ENCODE results near the gene NAT14. TPM values are rescaled to one million over a fixed set of nuclear protein-coding genes. Genes with fewer than 3 reads are reported as not detected.

NAT14 gene
- total RNA-seq, 2 experiments from 2014 or later, result 14.6 to 23.2 TPM

Other genes with a start within 250 kb of the NAT14 start
- 100 to 1,000 TPM; 263 to 291 TPM for gene PPP6R1, start 226.2 kb upstream of the NAT14 start, total RNA-seq
- gene HSPBP1, start 205.1 kb upstream of the NAT14 start, total RNA-seq, result 10 to 100 TPM; 35.0 to 38.2 TPM
- gene BRSK1, start 201.2 kb upstream of the NAT14 start, total RNA-seq, result 1 to 10 TPM; 6.9 to 9.1 TPM
- 1 to 10 TPM; 1.2 to 2.4 TPM for gene TMEM150B, start 159.8 kb upstream of the NAT14 start, total RNA-seq
- 10 to 100 TPM; 26.4 to 35.3 TPM for gene KMT5C, start 145.3 kb upstream of the NAT14 start, total RNA-seq
- gene COX6B2, start 130.5 kb upstream of the NAT14 start, total RNA-seq, result 1 to 10 TPM in 1 of 2 experiments, under 1 TPM in 1; 0.19 to 2.0 TPM
- not detected for gene GARIN5B, start 121.9 kb upstream of the NAT14 start, total RNA-seq
- gene IL11, start 114.7 kb upstream of the NAT14 start, total RNA-seq, result under 1 TPM; 0.50 to 0.68 TPM
- not detected for gene TMEM190, start 108.4 kb upstream of the NAT14 start, total RNA-seq
- gene TMEM238, start 100.9 kb upstream of the NAT14 start, total RNA-seq, result 10 to 100 TPM; 14.1 to 23.0 TPM
- 1,000 to 10,000 TPM; 2,244 to 2,759 TPM for gene RPL28, start 99.3 kb upstream of the NAT14 start, total RNA-seq
- 100 to 1,000 TPM; 311 to 421 TPM for gene UBE2S, start 77.4 kb upstream of the NAT14 start, total RNA-seq
- gene SHISA7, start 41.9 kb upstream of the NAT14 start, total RNA-seq, result not detected
- 10 to 100 TPM; 28.2 to 35.7 TPM for gene ISOC2, start 23.5 kb upstream of the NAT14 start, total RNA-seq
- gene C19orf85, start 20.4 kb upstream of the NAT14 start, total RNA-seq, result not detected
- gene ZNF628, start 8.6 kb upstream of the NAT14 start, total RNA-seq, result 1 to 10 TPM; 8.8 to 8.9 TPM
- gene SSC5D, start 3.2 kb downstream of the NAT14 start, total RNA-seq, result under 1 TPM; 0.68 to 0.79 TPM
- gene SBK2, start 51.9 kb downstream of the NAT14 start, total RNA-seq, result not detected
- not detected for gene SBK3, start 60.4 kb downstream of the NAT14 start, total RNA-seq
- 1 to 10 TPM; 5.6 to 7.5 TPM for gene ZNF579, start 95.7 kb downstream of the NAT14 start, total RNA-seq
- 10 to 100 TPM; 13.0 to 15.7 TPM for gene FIZ1, start 114.3 kb downstream of the NAT14 start, total RNA-seq
- 10 to 100 TPM; 26.5 to 30.2 TPM for gene ZNF524, start 115.1 kb downstream of the NAT14 start, total RNA-seq
- gene ZNF865, start 120.5 kb downstream of the NAT14 start, total RNA-seq, result 10 to 100 TPM; 14.4 to 16.7 TPM
- gene ZNF784, start 139.4 kb downstream of the NAT14 start, total RNA-seq, result 1 to 10 TPM; 5.1 to 7.3 TPM
- gene ZNF580, start 155.8 kb downstream of the NAT14 start, total RNA-seq, result 10 to 100 TPM; 33.1 to 33.7 TPM
- 10 to 100 TPM; 23.7 to 25.4 TPM for gene ZNF581, start 158.5 kb downstream of the NAT14 start, total RNA-seq
- 1 to 10 TPM; 5.9 TPM for gene CCDC106, start 163.0 kb downstream of the NAT14 start, total RNA-seq
- gene U2AF2, start 169.8 kb downstream of the NAT14 start, total RNA-seq, result 100 to 1,000 TPM; 284 to 324 TPM
- gene EPN1, start 190.0 kb downstream of the NAT14 start, total RNA-seq, result 10 to 100 TPM; 55.7 to 63.7 TPM

Data from activated CD8-positive, alpha-beta memory T cell treated with anti-CD3 and anti-CD28 coated beads, Interleukin-2, amount 10 ng/mL, durations not matched to agents 7 days and 5 days (primary cell).